T-helper 22 cell (primary cell): ENCODE measurements around the gene UBIAD1.
A peak's percentile ranks its signal among the peaks of the same experiment; 100 is the strongest.

Source experiments
- DNase-seq: peaks from one replicate; pipeline ENCODE4 v3.0.0-alpha.2; 2020; ENCODE audit warnings: low read depth

UBIAD1 gene

DNA sequence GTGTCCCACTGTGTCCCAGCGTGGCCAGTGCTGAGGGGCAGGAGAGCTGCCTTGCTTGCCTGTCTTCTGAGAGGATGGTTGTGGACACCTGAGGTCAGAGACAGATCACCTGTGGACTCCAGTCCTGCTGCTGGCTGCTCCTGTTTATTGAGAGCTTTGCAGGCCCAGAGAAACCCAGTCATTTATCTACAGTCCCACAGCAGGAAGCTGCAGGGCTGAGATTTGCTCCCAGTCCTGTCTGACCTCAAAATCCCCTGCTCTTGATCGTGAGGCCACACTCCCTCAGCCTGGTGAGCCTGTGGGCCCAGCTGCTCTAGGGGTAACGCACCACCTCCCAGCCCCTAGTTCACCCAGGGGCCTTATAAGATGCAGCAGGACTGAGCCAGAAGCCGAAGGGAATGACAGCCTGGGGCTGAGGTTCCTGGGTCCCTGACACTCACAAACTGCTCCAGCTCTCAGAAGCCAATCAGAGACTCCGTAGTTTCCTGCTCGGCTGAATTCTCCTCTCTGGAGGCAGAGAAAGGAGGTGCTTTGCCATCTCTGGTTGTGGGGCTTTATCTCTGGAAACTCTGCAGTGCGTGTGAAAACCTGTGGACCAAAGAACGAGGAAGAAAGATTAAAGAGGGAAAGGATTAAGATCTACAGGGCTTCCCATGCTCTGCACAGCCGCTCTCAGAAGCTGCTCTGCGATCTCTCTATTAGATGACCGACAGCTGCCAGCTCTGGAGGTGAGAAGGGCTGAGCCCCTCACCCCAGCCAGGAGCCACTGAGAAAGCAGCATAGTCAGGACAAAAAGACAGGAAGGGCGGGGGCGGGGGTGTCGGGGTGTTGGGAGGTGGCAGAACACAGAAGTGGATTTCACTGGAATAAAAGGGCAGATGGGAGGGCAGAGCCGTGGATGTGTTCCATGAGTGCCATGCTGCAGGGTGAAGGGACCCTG lies 39.1 kb downstream of the UBIAD1 start:
- DNase-seq, result no peak

DNA sequence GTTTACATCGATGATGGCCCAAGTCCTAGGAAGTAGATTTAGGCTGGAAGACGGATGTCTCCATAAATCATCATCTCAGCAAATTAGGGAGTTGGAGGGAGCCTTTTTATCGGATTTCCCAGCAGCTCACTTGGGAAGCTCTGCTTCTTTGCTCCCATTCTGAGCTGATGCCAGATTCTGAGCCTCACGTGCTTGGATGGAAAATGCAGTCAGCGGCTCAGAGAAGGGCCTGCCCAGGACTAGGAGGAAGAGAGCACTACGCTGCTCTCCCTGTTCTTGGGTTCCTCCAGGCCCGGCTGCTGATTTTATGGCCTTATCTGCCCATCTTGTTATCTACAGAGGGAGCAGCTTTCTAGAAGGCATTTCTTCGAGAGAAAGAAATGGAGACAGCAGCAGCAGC lies 42.0 kb downstream of the UBIAD1 start:
- no peak for DNase-seq

DNA sequence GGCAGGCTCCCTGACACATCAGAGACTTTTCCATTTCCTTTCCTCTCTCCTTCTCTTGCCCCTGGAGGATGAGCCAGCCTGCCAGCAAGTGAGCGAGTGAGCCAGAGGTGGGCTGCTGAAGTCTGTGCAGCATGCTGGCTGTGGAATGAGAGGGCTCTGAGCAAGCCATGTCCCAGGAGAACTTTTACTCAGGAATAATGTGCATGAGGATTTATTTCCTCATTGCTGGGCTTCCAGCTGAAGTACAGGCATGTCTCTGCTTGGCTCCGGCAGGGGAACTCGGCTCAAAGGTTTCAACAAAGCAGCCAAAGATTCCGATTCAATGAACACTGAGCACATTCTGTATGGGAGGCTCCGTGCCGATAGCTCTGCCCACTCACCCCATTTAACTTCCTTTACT lies 43.7 kb downstream of the UBIAD1 start:
- DNase-seq, result no peak

DNA sequence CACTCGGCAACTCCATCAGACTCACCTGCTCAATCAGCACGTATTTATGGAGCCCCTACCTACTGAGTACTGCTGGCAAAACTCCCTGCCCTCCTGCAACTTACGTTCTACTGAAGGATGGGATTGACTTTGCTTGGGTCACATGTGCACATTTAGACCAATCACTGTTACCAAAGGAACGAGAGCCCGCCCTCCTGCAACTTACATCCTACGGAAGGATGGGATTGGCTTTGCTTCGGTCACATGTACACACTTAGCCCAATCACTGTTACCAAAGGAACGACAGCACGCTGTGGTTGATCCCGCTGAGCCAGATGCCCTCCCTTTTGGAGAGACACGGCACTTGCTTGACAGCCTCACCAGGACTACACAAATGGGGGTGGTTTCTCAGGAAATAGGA lies 46.0 kb downstream of the UBIAD1 start:
- DNase-seq, result no peak

DNA sequence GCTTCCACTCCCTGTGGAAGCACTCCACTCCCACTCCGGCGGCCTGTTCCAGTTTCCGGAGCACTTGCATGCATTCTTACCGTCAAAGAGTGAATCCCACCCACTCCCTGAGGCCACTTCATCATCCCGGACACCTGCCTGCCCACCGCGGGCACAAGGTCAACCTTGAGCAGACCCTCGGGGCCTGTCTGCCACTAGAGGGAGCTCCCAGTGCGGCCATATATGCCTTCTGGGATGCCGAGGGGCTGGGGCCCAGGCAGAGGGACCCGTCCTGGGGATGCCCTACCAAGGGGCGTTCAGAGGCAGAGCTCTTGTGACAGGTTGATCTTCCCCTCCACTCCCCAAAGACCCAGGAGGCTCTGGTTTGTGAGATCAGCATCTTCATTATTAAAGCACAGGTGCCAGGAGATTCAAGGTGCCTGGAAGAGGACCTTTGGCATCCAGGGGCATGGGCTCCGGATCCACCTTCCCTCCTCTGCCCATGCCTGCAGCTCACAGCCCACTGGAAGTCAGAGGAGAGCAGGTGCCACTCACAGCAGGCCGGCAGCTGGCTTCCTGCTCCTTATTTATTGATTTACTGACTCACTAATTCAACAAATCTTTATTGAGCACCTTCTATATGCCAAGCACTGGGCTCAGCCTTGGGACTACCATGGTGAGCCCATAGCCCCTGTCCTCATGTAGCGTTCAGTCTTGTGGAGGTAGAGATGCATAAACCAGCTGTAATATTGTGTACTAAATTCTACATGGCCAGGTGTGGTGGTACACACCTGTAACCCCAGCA lies 47.3 kb downstream of the UBIAD1 start:
- DNase-seq, result no peak

DNA sequence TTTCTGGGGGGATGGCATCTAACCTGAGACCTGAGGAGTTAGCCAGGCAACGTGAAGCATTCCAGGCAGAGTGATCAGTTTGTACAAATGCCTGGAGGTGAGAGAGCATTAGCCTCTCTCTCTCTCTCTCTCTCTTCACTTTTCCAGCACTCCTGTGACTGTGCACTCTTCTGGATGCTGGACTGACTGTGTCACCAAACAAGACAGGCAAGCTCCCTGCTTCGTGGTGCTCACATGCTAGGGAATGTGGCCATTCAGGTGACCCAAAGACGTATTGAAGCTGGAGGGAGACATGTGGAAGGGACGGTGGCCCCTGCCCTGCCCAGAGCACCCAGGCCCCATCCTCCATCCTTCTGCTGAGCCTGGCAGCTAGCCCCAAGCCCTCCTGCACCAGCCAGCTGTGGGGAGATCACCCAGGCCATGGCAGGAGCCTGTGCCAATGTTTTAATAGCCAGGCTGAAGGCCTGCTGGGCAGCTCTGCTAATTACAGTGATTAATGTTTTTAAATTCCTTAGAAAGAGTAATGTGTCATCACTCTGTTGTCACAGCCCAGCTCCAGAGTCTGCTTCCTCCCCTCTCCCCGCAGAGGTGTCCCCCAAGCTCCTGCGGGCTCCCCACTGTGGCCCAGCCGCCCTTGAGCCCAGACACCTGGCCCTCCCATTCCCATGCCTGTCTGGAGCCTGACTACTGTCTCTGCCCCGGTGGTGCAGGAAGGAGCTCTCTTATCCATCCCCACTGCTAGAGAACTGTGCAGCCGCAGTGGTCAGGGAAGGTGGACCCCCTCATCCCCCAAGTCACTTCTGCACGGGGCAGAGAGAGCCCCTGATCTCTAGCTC lies 48.9 kb downstream of the UBIAD1 start:
- no peak for DNase-seq

DNA sequence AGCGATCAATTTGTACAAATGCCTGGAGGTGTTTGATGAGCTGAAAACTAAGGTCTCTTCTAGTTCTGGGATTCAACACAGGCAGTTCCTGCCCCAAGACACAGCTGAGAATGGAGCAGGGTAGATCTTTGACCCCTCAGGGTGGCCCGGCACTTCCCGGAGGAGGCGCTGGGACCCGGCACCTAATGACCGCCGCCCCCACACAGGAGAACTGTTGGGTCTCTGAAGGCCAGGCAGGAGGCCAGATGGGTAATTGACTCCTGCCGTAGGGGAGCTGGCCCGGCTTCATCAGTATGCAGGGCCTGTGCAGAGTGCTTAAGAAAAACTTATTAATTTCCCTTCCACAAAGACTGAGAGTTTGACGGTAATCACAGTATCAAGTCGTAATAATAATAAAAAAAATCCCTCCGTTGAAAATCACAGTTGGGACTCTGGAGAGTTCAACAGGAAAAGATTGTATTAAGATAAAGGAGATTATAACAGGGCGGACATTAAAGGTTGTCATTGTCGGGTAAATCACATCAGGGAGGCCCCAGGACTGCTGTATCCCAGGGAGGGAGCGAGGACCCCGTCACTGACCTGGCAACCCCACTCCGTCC lies 51.7 kb downstream of the UBIAD1 start:
- no peak for DNase-seq

DNA sequence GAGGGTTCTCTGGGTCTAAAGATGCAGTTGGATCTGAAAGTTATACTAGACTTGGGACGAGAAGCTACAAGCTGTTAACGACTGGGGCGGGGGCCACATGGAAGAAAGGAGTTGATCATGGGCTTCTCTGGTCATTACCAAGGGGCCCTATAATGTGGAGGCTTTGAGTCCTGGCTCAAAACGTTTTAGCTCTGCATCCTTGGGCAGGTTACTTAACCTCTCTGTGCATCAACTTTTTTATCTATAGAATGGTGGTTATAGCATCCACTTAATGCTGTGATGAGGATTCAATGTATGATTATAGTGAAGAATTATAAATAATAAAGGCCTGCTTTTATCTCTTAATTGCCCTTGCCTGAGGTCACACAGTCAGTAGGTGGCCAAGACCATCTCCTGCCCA lies 53.1 kb downstream of the UBIAD1 start:
- no peak for DNase-seq

DNA sequence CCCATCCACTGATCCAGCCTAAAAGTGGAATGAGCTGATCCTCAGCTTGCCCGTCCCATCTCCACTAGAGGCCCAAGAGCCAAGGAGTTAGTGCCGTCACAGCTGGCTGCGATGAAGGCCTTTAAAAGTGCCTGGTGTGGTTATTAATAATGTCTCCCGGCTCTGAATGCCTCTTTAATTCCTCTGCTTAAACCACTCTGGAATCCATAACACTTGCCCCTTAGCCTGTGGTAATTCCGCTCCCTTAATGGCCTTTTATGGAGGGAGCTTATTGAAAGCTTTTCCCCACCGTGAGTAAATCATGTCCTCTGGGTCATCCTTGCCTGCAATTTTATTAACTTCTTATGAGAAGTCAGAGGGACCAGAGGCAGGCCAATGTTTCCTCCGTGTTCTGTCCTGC lies 55.4 kb downstream of the UBIAD1 start:
- no peak for DNase-seq

DNA sequence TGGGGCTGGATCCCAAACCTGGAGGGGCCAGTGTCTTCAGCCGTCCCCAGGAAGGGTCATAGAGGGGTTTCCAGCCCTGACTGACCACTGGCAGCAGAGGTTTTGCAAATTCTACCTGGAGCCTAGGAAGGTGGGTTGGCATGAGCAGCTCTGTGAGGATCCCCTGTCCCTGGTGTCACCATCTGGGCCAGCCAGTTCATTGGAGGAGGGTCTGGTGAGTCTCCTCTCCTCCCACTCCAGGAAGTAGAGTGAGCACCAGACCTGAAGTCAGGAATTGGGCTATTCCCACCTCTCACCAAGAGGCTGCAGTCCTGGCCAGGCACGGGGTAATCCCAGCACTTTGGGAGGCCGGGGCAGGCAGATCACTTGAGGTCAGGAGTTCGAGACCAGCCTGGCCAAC lies 57.4 kb downstream of the UBIAD1 start:
- DNase-seq, result no peak

DNA sequence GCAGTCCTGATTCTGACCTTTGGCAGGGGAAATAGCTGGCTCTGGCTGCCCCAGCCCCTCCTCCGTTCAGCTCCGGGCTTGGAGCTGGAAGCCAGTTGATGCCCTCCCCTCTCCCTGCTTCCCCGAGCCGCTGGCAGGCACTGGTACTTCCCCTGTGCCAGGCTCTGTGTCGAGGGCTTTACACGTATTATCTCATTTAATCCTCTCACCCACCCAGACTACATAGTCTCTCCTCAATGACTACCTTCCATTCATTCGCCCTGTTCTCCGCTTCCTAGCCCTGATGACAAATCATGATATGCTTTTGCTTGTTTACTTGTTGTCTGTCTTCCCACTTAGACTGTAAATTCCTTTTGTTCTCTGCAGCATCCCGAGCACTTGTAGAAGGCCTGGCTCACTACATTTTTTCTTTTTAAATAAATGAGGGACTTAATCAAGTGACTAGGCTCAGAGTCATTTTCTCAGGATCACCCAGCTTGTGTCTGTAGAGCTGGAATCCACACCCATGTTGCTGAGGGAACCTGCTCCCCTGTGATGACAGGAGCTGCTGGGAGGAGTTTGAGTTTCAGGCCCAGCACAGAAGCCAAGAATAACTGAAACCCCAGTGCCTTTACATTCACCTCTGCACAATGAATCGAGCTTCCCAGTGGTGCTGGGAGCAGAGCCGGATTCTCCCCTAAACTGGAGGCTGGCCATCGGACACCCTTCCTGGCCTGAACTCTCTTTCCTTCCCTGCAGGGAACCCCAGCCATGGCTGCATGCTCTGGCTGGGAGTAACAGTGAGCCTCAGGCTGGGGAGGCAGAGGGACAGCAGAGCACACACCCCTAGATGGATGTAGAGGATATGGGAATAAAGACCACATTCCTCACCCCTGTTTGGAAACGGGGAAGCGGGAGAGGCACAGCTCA lies 58.3 kb downstream of the UBIAD1 start:
- DNase-seq, result no peak

DNA sequence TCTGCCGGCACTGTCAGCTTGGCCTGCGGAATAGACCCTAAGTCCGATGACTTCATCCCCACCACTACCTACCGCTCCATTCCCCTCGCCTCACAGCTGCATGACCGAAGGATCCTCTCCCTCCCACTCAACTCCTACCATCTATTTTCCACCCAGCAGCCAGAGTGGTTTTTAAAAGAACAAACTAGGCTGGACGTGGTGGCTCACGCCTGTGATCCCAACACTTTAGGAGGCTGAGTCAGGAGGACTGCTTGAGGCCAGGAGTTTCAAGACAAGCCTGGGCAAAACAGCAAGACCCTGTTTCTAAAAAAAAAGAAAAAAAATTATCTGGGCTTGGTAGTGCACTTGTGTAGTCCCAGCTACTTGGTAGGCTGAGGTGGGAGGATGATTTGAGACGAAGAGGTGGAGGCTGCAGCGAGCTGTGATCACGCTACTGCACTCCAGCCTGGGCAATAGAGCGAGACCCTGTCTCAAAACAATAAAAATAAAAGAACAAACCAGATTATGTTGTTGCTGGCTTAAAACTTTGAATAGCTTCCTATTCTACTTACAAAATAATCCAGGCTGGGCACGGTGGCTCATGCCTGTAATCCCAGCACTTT lies 59.0 kb downstream of the UBIAD1 start:
- DNase-seq, result no peak

DNA sequence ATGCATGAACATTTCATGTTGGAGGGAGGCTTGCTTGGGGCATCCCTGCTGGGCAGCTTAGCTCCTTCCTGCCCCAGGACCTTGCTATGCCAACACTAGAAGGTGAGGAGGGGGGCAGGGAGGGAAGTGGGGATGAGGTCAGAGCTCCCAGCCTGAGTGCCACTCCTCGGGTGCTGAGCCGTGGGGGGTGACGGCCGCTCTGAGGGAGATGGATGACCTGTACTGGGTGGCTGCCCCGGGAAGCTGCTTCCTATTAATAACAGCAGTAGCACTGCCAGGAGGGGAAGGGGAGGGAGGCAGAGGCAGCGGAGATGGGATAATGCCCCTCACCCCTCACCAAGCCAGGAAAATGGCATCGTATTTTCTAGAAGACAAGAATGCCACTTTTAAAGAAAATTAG lies 60.6 kb downstream of the UBIAD1 start:
- DNase-seq, result no peak

DNA sequence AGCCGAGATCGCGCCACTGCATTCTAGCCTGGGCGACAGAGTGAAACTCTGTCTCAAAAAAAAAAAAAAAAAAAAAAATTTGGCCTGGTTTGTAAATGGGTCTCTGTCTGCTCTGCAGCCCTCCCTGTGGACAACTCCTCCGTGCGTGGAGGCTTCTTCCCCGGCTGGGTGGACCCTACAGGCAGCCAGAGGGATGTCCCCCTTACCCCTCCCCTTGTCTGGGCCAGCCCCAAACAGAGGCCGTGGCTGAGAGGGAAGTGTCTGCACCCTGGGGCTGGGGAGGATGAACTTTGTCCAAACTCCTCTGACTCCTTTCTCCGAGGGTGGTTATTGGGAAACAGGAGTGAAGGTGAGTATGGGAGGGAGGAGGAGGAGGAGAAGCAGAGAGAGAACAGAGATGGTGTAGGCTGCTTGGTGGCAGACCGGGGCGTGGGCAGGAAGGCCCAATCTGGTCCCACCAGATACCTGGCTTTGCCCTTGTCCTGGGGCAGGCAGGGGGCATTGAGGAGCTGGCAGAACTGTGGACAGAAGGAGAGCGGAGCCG lies 61.3 kb downstream of the UBIAD1 start:
- DNase-seq, result no peak

DNA sequence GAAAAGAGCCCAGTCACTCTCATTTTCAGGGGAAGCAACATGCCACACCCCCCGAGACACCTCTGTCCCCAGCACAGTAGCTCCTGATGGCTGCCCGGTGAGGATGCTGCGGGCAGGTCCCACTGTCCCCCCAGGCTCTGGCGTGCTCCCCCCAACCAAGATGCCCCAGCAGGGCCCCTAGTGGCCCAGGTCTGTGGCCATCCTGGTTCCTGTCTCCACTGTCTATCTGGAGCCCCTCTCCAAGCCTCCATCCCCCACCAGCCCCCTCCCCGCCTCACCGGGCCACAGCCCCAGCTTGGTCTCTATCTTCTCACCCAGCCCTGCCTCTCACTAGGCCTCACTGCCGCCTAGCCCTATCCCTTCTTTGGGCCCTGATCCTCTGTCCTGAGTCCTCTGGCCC lies 61.8 kb downstream of the UBIAD1 start:
- DNase-seq, result no peak

DNA sequence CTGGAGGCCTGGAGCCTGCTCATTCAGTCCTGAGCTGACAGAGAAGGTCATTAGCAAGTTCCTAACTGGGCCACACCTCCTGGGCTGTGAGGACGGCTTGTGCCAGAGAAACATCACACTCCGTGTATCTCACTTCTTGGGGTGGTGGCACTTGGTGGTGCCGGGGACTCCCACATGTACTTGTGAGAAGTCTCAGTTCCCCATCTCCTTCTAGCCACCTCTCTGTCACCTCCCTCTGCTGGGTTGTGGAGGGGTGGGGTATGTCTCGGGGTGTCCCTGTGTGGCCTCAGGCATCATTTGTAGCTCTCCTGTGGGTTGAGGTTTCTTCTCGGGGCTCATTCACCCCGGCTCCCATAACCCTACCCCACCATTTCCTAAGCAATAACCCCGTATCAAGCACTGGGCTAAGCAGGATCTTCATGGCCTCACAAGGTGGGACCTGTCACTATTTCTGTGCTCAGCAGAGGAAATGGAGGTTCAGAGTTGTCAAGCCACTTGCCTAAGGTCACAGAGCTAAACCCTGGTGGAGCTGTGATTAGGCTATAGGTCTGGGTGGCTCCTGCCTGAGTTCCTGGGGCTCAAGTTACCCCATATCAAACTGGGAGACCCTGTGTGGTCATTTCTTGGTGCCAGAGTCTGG lies 62.5 kb downstream of the UBIAD1 start:
- no peak for DNase-seq

DNA sequence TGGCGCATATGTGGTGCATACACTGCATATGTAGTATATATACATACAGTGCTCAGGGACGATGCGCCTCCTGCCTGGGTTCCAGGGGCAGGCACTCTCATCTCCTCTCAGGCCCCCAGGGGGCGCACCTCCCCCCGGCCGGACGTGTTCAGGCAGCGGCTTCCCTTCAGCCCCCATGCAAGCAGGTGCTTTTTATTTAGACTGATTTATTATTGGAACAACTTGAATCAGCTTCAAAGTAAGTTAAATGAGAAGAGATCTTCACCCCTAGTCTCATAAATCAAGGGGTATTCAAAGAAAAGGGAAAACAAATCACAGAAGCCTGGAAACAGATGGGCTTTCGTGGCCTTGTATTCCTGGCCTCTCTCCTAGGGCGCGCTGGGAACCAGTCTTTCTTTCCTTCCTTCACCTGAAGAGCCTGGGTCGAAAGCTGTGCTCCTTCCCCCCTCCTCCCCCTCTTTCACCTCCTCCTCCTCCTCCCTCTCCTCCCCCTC lies 64.6 kb downstream of the UBIAD1 start:
- DNase-seq, result peak; percentile 17
